HG03520 (cell line): ENCODE data around the gene DYNLT1.
"Not testable (repeated sequence)": the region's sequence is repeated elsewhere in the genome, so short reads cannot be mapped to it uniquely, and the experiment has no call there.

Experiments used
- ATAC-seq: cut with Tn5 transposase; IDR thresholded peaks from one replicate; pipeline ENCODE4 v1.9.1; 2021; ENCODE audit warnings: mild to moderate bottlenecking, moderate library complexity; ENCODE audit not compliant: unreplicated experiment

The DYNLT1 gene

DNA sequence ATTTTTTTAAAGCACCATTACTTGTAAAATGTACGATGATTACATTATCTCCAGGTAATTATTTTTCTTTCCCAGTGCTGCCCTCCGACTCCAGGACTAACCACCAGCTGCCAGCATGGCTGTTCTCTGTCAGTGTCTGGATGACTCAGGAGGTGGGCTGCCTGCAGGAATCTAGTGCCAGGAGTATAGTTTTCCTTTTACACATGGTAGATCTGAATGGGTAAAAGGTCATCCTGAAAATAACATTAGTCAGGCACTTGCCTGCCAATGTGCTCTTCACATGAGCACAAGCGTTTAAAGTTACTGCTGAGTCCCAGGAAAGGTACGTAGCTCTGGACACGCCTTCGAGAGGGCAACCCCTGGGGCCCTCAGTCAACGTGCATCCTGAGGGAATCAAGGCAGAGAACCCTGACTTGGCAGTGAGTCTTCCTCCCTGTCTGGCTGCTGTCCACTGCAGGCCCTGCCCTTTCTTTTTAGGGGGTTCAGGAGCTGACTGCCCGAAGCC lies 2.4 kb downstream of the DYNLT1 start:
- ATAC-seq = no peak

DNA sequence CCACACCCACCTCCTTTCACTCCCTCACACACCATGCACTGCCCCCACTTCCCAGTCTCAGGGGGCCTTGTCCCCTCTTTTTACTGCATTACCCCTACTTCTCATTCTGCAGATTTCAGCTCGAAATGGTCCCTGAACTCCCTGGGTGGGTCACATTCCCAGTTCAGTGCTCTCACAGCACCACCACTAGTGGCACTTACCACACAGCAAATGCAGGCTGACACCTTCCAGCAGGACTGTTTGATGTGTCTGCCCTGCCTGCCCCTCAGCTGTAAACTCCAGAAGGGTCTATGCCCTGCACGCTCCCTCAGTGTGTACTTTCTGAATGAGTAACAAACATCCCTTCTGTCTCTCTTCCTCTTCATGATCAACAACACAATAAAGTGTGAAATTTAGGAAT lies 4.0 kb downstream of the DYNLT1 start:
- ATAC-seq = no peak

DNA sequence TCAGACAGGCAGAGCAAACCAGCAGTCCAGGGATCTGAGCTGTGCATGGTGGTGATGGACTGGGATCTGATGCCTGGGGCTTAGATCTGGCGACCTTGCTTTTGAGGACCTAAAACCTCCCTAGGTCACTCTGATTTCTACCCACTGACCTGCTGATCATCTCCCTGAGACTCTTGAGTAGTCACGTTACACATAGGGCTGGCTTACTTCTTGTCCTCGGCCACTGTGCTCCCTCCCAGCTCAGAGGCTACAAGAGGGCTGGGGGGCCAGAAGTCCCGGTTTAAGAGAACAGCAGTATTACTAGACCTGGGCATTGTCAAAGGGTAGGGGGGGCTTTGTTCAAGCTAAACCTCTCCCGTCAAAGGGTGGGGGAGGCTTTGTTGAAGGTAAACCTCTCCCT lies 5.5 kb downstream of the DYNLT1 start:
- ATAC-seq = no peak

DNA sequence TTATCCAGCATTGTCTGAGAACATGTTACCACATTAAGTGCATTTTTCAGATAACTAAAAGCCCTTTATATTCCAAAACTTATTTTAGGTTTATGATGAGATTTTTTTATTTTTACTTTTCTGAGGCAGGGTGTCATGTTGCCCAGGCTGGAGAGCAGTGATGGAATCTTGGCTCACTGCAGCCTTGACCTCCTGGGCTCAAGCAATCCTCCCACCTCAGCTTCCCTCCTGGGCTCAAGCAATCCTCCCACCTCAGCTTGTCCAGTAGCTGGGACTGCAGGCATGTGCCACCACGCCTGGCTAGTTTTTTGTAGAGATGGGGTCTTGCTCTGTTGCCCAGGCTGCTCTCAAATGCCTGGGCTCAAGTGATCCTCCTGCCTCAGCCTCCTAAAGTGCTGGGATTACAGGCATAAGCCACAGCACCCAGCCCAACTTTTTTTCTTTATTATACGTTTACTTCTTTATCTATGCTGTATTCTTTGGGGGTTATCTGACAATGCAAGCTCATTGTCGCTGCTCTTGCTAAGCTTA lies 6.2 kb downstream of the DYNLT1 start:
- no peak for ATAC-seq

DNA sequence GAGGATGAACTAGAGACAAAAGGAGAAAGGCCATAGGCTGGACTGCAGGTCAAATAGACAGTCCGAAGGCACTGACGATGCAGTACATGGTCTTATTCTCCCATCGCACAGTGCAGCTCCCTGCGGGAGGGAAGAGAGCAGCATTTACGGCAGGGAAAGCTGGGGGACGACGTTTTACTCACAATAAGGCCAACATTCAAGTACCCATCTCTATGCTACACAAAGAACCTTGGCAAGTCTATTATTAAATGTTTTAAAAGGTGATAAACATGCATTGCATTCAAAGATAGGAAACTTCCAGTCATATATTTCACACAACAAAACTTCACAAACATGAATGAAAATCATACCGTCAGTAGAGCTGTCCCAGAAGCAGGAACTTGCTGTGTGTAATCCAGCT lies 7.8 kb downstream of the DYNLT1 start:
- no peak for ATAC-seq

DNA sequence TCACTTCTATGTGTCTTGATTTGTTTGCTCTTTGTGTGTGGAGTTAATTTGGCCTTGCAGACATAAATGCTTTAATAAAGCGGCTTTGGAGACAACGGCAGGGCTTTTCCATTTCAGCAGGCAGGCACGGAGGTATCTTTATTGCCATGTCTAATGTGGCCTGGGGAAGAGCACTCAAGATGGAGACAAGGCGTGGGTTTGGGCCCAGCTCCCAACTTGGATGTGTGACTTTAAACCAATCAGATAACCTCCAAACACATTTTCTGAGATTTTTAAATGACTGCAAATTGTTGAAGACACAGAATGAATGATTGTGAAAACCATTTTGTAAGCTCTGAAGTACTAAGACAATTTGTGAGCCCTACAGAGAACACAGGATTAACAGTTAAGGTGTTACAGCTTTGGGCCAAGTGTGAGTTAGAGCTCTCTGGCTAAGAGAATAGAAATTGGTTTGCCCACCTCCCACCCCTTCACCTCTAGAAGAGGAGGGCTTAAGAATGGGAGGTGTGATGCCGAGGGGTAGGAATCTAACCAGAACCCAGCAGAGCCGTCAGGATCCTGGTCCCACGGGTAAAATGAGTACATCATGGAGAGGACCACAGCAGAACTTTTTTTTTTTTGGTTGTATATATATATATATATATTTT lies 9.0 kb downstream of the DYNLT1 start:
- ATAC-seq = no peak

DNA sequence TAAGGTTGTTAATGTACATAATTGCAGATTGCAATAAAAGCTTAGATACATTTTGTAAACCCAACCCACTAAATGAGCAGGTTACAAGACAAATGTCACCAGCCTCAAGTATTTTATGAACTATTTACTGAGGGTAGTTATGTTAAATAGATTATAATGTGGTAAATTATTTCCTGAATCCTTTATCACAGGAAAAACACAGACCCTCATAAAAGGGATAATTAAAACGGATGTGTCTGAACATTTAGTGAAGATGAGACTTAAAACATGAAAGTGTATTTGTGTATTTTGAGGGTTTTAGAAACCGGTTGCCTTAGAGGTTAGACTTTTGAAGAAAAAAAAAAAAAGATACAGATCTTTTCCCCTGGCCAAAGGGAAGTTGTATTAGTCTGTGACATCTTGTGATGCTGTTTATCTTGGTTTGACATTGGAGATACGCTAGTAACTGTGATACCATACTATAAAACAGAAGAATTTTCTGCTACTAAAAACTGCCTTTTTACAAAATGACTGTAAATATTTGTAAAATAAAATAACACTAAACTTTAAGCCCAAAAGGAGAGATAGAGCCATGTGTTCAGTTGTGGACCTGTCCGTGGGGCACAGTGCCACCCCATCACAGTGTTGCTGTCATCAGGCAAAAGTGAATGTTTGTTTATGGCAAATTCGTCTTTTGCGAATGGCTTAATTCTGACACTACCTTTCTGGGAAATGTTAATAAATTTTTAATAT lies 9.7 kb downstream of the DYNLT1 start:
- ATAC-seq = no peak

DNA sequence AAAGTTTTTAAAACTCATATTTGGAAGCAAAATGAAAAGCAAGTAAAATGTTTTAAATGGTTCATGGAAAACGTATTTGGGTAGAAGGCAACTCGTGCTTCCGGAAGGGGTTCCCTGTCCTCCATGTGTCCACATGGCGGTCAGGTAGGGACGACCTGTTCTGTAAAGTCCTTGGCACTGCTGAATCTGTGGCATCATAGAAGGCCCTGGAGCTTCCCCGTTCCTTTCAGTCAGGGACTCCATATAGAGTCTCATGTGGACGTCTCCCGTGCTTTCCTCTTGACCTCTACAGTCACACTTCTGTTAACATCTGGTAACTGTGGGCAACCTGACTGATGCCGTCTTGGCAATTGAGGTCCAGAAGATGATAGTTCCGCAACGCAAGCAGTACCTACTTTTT lies 11.4 kb downstream of the DYNLT1 start:
- no peak for ATAC-seq

DNA sequence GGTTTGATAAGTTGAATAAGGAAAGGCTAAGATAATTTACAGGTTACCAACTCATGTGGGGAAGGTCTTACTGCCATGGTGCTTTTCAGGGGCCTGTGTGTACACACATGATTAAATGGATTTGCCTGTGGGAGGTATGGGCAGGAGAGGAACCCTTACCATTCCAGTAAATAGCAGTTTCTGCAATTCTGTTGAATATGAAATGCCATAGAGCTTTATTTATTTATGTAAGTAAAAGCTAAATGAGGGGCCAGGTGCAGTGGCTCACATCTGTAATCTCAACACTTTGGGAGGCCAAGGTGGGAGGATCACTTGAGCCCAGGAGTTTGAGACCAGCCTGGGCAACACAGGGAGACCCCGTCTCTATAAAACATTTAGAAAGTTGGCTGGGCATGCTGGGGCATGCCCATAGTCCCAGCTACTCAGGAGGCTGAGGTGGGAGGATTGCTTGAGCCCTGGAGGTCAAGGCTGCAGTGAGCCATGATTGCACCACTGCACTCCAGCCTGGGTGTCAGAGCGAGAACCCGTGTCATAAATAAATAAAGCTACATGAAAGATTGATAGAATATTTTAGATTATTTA lies 11.9 kb downstream of the DYNLT1 start:
- ATAC-seq = not testable (repeated sequence)

DNA sequence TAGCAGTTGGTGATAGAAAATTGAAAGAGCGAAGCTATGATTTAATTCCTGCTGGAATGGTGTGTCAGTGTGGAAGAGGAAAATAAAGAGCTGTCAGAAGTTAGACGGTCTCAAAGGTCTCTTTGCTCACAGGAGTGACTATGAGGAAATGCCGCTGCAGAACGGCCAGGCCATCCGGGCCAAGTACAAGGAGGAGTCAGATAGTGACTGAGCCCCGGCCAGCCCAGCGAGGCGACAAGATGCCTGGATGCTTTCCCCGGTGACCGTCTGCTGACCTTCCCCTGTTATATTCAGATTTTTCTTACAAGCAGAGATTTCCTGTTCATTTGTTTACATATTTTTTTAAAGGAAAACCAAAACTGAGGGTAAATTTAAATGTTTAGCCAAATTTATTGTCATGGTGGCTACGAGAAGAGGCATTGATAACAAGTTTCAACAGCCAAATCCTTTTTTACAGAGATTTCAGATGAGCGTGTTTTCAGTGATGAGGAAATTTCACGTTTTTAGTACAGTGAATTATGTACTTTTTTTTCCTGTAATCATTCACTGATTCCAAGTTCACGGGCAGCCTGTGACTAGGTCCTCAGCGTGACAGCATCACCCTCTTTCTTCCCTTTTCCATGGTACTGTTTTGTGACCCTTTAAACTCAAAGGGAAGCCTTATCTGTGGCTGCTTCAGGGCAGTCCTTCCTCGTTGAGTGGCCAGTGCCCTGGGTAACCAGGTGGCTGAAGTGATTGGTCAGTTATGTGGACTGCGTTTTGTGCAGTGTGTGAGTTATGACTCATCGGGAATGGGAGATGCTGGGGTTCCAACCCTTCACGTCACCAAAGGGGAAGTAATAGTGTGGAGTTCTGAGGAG lies 12.6 kb downstream of the DYNLT1 start:
- ATAC-seq = no peak

DNA sequence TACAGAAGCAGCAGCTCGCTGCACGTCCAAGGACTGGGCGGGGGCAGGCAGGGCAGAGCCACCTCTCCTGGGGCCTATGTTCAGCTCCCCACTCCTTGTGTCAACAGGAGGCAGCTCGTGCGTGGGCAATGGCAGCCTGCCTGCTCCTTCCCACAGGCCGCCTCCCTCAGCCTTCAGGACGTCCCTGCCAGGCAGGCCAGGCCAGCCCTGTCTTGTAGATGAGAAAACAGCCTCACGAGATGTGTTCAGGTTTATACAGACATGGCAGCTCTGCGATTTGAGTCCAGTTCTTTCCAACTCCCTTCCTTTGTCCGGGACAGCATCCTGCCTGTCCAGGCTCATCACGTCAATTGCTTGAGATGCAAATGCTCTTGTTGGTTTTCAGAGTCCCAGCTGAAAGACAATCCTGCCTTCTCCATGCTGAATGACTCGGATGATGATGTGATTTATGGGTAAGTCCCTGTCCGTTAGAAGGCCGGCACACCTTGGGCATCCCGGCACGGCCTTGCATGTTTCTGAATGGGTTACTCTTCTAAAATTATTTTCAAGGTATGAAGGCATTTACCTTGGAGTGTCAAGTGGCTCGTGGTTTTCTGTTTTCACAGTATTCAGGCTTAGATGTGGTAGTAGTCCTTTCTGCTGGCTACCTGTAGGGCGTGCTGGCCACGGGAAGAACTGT lies 13.5 kb downstream of the DYNLT1 start:
- no peak for ATAC-seq

DNA sequence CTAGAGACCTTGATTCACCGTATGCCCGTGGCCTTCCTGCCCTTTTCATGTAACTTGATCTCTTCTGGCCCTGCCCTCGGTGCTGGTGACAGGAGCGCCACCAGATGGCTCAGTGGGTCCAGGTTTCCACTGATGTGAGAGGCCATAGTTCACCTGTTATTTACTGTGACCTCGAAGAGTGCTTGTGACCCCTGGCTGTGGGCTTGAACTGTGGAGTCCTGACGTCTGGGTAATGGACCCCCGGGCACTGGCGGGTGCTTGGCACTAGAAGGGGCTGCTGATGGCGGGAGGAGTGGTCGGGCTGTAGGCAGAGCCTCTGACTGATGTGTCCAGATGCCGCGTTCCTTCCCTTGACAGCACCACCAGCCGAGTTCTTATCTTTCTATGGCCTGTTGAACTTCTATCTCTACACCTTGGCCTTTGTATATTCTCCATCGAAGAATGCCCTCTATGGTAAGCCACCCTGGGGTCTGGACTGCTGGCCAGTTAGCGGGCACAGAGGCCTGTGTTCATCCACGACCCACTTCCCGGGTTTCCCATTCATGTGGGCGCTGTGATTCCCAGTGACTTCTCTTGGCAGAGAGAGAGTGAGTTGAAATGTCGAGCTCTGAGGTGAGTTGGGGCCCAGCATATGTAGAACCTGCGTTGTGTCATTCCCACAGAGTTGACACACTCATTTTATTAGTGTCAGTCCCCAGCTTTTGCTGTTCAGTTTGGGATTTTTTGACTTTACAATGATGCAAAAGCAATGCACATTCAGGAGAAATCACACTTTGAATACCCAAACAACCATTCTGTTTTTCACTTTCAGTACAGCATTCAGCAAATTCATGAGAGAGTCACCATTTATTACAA lies 14.9 kb downstream of the DYNLT1 start:
- ATAC-seq = no peak

DNA sequence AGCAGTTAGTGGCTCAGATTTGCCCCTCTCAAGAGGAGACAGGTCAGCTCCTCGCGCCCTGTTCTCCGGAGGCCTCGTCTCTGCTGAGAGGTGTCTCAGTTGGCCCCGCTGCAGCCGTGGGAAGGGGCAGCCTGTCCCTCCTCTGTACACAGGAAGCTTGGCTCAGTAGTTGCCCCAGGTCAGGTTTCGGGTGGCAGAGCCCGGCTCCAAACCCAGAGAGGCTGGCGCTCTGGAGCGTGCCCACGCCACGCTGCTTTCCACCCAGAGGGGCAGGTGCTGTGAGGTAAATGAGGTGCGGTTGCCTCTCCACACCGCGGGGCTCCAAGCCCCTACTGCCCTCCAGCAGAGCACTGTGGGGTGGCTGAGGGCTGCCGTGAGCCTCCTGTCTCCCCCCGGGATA lies 16.0 kb downstream of the DYNLT1 start:
- no peak for ATAC-seq

DNA sequence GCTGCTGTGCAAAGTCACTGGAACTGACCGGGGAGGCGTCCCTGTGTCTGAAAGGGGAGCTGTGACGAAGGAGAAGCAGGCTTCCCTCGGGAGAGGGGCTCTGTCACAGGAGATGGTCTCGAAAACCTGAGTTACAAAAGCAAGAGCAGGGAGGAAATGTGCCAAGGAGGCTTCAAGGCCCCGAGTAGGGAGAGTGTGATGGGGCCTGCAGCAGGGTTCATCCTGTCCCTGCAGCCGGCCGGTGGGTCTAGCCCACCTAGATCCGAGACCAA lies 16.7 kb downstream of the DYNLT1 start:
- ATAC-seq = no peak

DNA sequence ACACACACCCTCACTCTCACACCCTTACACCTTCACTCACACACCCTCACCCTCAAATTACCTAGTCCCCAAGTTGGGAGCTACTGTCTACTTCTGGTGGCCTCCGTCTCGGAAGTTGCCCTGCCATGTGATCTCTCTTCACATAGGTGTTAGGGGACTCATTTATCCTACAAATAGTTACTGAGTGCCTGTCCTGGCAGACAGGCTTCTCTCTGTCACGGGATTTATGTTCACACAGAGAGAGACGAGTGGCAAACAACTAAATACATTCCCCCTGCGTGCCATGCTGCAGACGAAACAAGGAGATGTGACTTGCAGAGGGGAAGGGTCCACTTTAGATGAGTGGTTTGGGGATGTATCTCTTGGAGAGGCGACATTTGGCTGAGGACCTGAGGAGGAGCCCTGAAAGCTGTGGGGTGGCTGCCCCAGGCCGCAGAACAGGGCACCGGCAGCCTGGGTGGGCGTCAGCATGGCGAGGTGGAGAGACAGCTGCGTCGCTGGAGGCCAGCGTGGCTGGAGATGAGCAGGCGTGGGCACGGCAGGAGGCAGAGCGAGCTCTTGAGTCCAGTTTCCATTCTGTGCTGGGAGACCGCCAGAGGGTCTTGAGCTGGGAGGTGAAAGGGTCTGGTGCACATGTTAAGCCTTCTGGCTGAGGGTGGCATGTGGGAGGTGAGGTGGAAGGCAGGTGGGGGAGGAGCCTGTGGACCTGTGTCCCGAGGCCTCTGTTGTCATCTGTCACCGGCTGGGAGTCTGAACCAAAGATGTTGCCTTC lies 17.2 kb downstream of the DYNLT1 start:
- ATAC-seq = no peak

DNA sequence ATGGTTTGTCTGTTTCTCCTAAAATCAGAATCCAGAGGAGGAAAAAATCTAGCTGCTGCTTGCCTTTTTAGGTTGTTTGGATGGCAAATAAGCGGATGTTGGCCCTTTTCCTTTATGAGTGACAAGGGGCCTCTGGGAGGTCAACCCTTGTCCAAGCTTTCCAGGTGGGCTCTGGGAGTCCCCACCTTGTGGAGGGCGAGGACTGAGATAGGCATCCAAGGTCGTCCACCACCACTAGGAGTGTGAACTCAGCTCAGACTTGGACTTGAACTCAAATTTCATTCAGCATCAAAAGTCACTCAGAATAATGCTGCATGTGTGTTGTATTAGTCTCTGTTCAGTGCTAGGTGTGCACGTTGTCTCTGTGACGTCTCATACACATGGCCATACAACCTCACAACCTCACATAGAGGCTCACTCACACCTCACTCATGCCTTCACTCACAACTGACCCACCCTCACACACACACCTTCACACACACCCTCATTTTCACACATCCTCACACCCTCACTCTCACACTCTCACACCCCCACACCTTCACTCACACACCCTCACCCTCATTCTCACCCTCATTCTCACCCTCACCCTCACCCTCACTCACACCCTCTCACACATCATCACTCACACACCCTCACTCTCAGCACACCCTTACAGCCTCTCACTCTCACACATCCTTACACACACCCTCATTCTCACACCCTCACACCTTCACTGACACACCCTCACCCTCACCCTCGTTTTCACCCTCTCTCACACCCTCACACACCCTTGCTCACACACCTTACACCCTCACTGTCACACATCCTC lies 18.0 kb downstream of the DYNLT1 start:
- no peak for ATAC-seq

DNA sequence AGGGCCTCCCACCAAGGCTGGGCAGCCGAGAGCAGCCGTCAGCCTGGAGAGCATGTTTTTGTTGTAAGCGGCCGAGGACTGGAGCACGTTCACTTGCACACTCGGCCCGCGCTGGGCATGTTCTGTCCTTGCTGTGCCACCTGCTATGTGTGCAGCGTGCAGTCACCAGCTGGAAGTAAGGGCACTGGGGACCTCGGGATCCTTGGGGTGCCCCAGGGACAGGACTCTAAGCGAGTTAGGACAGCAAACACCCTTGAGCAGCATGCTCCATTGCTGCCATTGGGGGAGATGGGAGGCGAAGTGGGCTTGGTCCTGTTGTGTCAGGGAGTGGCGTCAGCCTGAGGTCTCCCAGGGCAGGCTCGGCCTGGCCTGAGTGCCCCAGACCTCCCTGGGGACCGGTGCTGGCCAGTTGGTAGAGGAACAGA lies 18.6 kb downstream of the DYNLT1 start:
- no peak for ATAC-seq
